ENCODE measurements around the gene PTPN4.

GRCh38 chr2:119723186-119723585 lies 36.5 kb upstream of the PTPN4 start:
- TF ChIP-seq CTCF (conservative IDR thresholded peaks at IDR 0.05 in 1 of 2, IDR thresholded peaks at IDR 0.05 in 1 of 2; ENCODE audit: extremely low read depth in 1 of 2, insufficient read depth in 1 of 2, low read depth in 1 of 2, low read length in 2 of 2): no peak
- TF ChIP-seq EZH2 (IDR thresholded peaks at IDR 0.05; ENCODE audit: borderline replicate concordance, low read length): no peak

Measured in mammary epithelial cell (primary cell).